Upper lobe of left lung (tissue), 4 donors: Measurements from ENCODE around the gene PTPRN2.

ENCODE experiments used
- CTCF ChIP-seq, 6 experiments: fragments of 450-650 bp in 4 of 6; fragments of 200-600 bp in 2 of 6; sonication (generic) in 2 of 6; IDR thresholded peaks; one replicate each; pipeline ENCODE4 v1.5.1; 2016 to 2019; ENCODE audit warnings: antibody characterized with exemption in 6 of 6
- EP300 ChIP-seq, 4 donors: sonication (generic); formaldehyde crosslinking; IDR thresholded peaks; one replicate each; pipeline ENCODE4 v1.5.1; 2017; ENCODE audit warnings: antibody characterized with exemption in 4 of 4, control low read depth in 2 of 4
- POLR2A ChIP-seq, 4 donors: fragments of 450-650 bp; IDR thresholded peaks; one replicate each; pipeline ENCODE4 v1.5.1; 2016 to 2017; ENCODE audit warnings: antibody characterized with exemption in 4 of 4, mild to moderate bottlenecking in 2 of 4
- POLR2AphosphoS5 ChIP-seq, 2 donors: sonication (generic); formaldehyde crosslinking; IDR thresholded peaks; one replicate each; pipeline ENCODE4 v1.5.1; 2017; ENCODE audit warnings: antibody characterized with exemption in 2 of 2

GRCh38 chr7:158228131-158228530, 359.5 kb downstream of the PTPRN2 start:
- no peak for TF ChIP-seq CTCF (IDR thresholded peaks at IDR 0.05)
- TF ChIP-seq EP300 (IDR thresholded peaks at IDR 0.05) = no peak
- TF ChIP-seq POLR2AphosphoS5 (IDR thresholded peaks at IDR 0.05) = no peak
- TF ChIP-seq POLR2A (IDR thresholded peaks at IDR 0.05) = no peak
